HCT116 (cell line): ENCODE data around the gene BCR. TPM values are rescaled to one million over a fixed set of nuclear protein-coding genes. Genes with fewer than 3 reads are reported as not detected.

ENCODE experiments used
- ATAC-seq: fragments of 200-7000 bp; cut with Tn5 transposase; 2 replicates; pipeline ENCODE4 v1.9.1; 2020; ENCODE audit warnings: mild to moderate bottlenecking, moderate library complexity
- BruUV-seq: library from RNA; stranded (reverse); fragments of 400-500 nt; replicated peaks from 2 replicates; lab custom pipeline; 2021; lab: Mats Ljungman, UMichigan
- CTCF ChIA-PET: fragments of 300-600 bp; sonication (Branson Sonifier 250); formaldehyde crosslinking; loops from one replicate; lab custom pipeline; 2021; ENCODE audit warnings: antibody characterized with exemption; lab: Charles Lee
- POLR2A ChIA-PET: fragments of 300-600, 350-600 bp; sonication (Branson Sonifier 250); formaldehyde crosslinking; loops from one replicate; lab custom pipeline; 2021; ENCODE audit warnings: antibody characterized with exemption; lab: Charles Lee
- RAD21 ChIA-PET, 2 experiments: fragments of 300-600 bp; sonication (Branson Sonifier 250); formaldehyde crosslinking; loops; one replicate each; lab custom pipeline; 2023; ENCODE audit warnings: low total read pairs in 2 of 2; ENCODE audit not compliant: uncharacterized antibody in 2 of 2, unreplicated experiment in 2 of 2, low non-redundant PET in 1 of 2; lab: Charles Lee
- DNase-seq: peaks from one replicate; pipeline ENCODE4 v3.0.0-alpha.2; 2010; ENCODE audit warnings: low read depth, low spot score
- H2AFZ ChIP-seq: fragments of 200-600 bp; shearing (Covaris generic), sonication (generic); 2 replicates; pipeline ENCODE4 v1.6.1; 2017; ENCODE audit warnings: low read depth, mixed run types, mixed read lengths, antibody characterized with exemption, low read length; ENCODE audit not compliant: poor library complexity, severe bottlenecking
- H3K27ac ChIP-seq: 2 replicates; pipeline ENCODE4 v1.5.1; 2012; ENCODE audit warnings: low read depth, low read length
- H3K27me3 ChIP-seq: fragments of 200-600 bp; sonication (generic); 2 replicates; pipeline ENCODE4 v1.6.1; 2016; ENCODE audit warnings: mixed run types, low read length, mixed read lengths; ENCODE audit not compliant: insufficient read depth
- H3K36me3 ChIP-seq, 2 experiments: fragments of 200-500 bp in 1 of 2; fragments of 200-600 bp in 1 of 2; sonication (Bioruptor generic) in 1 of 2; sonication (generic) in 1 of 2; 2 replicates each; pipeline versions ENCODE4 v1.5.1 to v1.6.1; 2014 to 2016; ENCODE audit warnings: low read length in 2 of 2, inconsistent platforms in 1 of 2, mixed read lengths in 1 of 2, mixed run types in 1 of 2; ENCODE audit not compliant: insufficient read depth in 2 of 2, control insufficient read depth in 1 of 2
- H3K4me1 ChIP-seq, 2 experiments: fragments of 200-600 bp in 1 of 2; sonication (generic) in 1 of 2; 2 replicates each; pipeline versions ENCODE4 v1.5.1 to v1.6.1; 2012 to 2017; ENCODE audit warnings: low read length in 2 of 2, inconsistent platforms in 1 of 2, mild to moderate bottlenecking in 1 of 2, mixed read lengths in 1 of 2, mixed run types in 1 of 2, moderate library complexity in 1 of 2; ENCODE audit not compliant: insufficient read depth in 2 of 2, control insufficient read depth in 1 of 2
- H3K4me2 ChIP-seq: fragments of 200-600 bp; sonication (generic); 2 replicates; pipeline ENCODE4 v1.6.1; 2017; ENCODE audit warnings: mixed run types, low read length, mixed read lengths
- H3K4me3 ChIP-seq, 2 experiments: fragments of 200-600 bp in 1 of 2; sonication (generic) in 1 of 2; replicated peaks in 1 of 2; 2 replicates each; pipeline ENCODE4 v1.5.1; 2011 to 2016; ENCODE audit warnings: low read length in 2 of 2, control low read depth in 1 of 2, low read depth in 1 of 2, mild to moderate bottlenecking in 1 of 2, mixed read lengths in 1 of 2, mixed run types in 1 of 2
- H3K79me2 ChIP-seq: fragments of 200-600 bp; sonication (generic); 2 replicates; pipeline ENCODE4 v1.6.1; 2017; ENCODE audit warnings: mild to moderate bottlenecking, mixed run types, low read length, moderate library complexity, mixed read lengths; ENCODE audit not compliant: insufficient read depth
- H3K9ac ChIP-seq: fragments of 200-600 bp; sonication (generic); 2 replicates; pipeline ENCODE4 v1.6.1; 2016; ENCODE audit warnings: low read length, mixed read lengths
- H3K9me2 ChIP-seq: fragments of 200-600 bp; sonication (generic), shearing (Covaris generic); 2 replicates; pipeline ENCODE4 v1.6.1; 2017; ENCODE audit warnings: mixed run types, mild to moderate bottlenecking, moderate library complexity; ENCODE audit not compliant: insufficient read depth
- H3K9me3 ChIP-seq, 2 experiments: fragments of 200-500 bp in 1 of 2; fragments of 200-600 bp in 1 of 2; sonication (Bioruptor generic) in 1 of 2; sonication (generic) in 1 of 2; 2 replicates each; pipeline ENCODE4 v1.6.1; 2014 to 2017; ENCODE audit warnings: low read length in 2 of 2, mixed read lengths in 2 of 2, inconsistent platforms in 1 of 2, low read depth in 1 of 2, mild to moderate bottlenecking in 1 of 2, mixed run types in 1 of 2, moderate library complexity in 1 of 2; ENCODE audit not compliant: control insufficient read depth in 1 of 2, insufficient read depth in 1 of 2
- H4K20me1 ChIP-seq: fragments of 200-600 bp; sonication (generic), shearing (Covaris generic); 2 replicates; pipeline ENCODE4 v1.6.1; 2017; ENCODE audit warnings: mixed run types, mild to moderate bottlenecking, moderate library complexity; ENCODE audit not compliant: insufficient read depth
- CEBPB ChIP-seq: IDR thresholded peaks from 2 replicates; pipeline ENCODE4 v1.6.1; 2012; ENCODE audit warnings: low read depth
- EGR1 ChIP-seq: IDR thresholded peaks from 2 replicates; pipeline ENCODE4 v1.6.1; 2012; ENCODE audit warnings: low read depth
- ELF1 ChIP-seq: IDR thresholded peaks from 2 replicates; pipeline ENCODE4 v1.6.1; 2012; ENCODE audit warnings: low read depth, borderline replicate concordance
- EZH2 ChIP-seq: fragments of 200-600 bp; sonication (generic); IDR thresholded peaks from 2 replicates; pipeline ENCODE4 v1.6.1; 2017; ENCODE audit warnings: antibody characterized with exemption, mixed run types
- EZH2phosphoT487 ChIP-seq: fragments of 200-600 bp; IDR thresholded peaks from 2 replicates; pipeline ENCODE4 v1.6.1; 2018; ENCODE audit warnings: antibody characterized with exemption, borderline replicate concordance
- POLR2A ChIP-seq: IDR thresholded peaks from 2 replicates; pipeline ENCODE4 v1.7.0; 2011; ENCODE audit warnings: borderline replicate concordance; ENCODE audit not compliant: insufficient read depth, insufficient read length; ENCODE audit errors: extremely low read depth
- RAD21 ChIP-seq: IDR thresholded peaks from 2 replicates; pipeline ENCODE4 v1.6.1; 2012; ENCODE audit warnings: low read depth, mild to moderate bottlenecking
- SRF ChIP-seq: IDR thresholded peaks from 2 replicates; pipeline ENCODE4 v1.6.1; 2012; ENCODE audit warnings: low read depth
- TCF7L2 ChIP-seq: IDR thresholded peaks from 2 replicates; pipeline ENCODE4 v1.7.0; 2011; ENCODE audit warnings: borderline replicate concordance, inconsistent platforms; ENCODE audit not compliant: insufficient read depth, insufficient read length; ENCODE audit errors: extremely low read depth
- intact Hi-C: fragments of 100-400 bp; cut with micrococcal nuclease; formaldehyde crosslinking; loops from 2 replicates; pipeline ENCODE4 v1.10.0; 2022
- total RNA-seq: library from RNA; stranded (reverse); gene quantifications from one replicate; pipeline ENCODE4 v1.2.1, GENCODE V29; 2021; ENCODE audit not compliant: unreplicated experiment
- TF ChIP-seq, protein P1 (sequence below), 3 experiments: fragments of 200-600 bp in 1 of 3; sonication (generic) in 1 of 3; IDR thresholded peaks in 2 of 3; conservative IDR thresholded peaks in 1 of 3; 2 replicates each; pipeline ENCODE4 v1.5.1; 2012 to 2017; ENCODE audit warnings: low read depth in 2 of 3, low read length in 2 of 3, antibody characterized with exemption in 1 of 3, borderline replicate concordance in 1 of 3, control low read depth in 1 of 3, mild to moderate bottlenecking in 1 of 3, mixed read lengths in 1 of 3, mixed run types in 1 of 3, moderate library complexity in 1 of 3; ENCODE audit not compliant: insufficient read depth in 1 of 3
- TF ChIP-seq, protein P2 (sequence below): IDR thresholded peaks from 2 replicates; pipeline ENCODE4 v1.6.1; 2012
- TF ChIP-seq, protein P3 (sequence below): IDR thresholded peaks from 2 replicates; pipeline ENCODE4 v1.6.1; 2011; ENCODE audit warnings: mild to moderate bottlenecking, low read length, moderate library complexity; ENCODE audit not compliant: insufficient replicate concordance; ENCODE audit errors: extremely low read depth

BCR gene
- total RNA-seq, 1 experiment from 2014 or later, result 39.7 TPM

DNA sequence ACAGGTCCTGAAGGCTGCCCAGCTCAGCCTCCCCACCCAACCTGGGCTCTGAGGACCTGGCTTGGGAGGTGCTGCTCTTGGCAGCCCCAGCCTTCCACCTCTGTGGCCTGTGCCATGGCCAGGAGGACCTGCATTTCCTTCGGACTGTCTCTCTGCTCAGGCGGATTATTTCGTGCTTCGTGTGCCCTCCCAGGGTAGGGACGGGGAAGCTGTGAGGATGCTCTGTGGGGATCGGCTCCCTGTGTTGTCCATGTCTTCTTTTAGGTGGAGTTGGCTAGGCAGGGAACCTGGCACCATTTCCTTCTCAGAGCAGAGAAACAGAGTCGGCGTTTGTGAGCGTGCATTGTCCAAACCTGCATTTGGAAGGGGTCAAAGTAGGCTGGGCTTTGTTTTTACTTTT lies 34.1 kb downstream of the BCR start (continued):
- TF ChIP-seq CEBPB, result no peak
- TF ChIP-seq ELF1, result no peak
- TF ChIP-seq, protein P1, sequence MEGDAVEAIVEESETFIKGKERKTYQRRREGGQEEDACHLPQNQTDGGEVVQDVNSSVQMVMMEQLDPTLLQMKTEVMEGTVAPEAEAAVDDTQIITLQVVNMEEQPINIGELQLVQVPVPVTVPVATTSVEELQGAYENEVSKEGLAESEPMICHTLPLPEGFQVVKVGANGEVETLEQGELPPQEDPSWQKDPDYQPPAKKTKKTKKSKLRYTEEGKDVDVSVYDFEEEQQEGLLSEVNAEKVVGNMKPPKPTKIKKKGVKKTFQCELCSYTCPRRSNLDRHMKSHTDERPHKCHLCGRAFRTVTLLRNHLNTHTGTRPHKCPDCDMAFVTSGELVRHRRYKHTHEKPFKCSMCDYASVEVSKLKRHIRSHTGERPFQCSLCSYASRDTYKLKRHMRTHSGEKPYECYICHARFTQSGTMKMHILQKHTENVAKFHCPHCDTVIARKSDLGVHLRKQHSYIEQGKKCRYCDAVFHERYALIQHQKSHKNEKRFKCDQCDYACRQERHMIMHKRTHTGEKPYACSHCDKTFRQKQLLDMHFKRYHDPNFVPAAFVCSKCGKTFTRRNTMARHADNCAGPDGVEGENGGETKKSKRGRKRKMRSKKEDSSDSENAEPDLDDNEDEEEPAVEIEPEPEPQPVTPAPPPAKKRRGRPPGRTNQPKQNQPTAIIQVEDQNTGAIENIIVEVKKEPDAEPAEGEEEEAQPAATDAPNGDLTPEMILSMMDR (IDR thresholded peaks at IDR 0.05 in 2 of 3, conservative IDR thresholded peaks at IDR 0.05 in 1 of 3; ENCODE audit: borderline replicate concordance in 1 of 3, insufficient read depth in 1 of 3, low read depth in 2 of 3, low read length in 2 of 3), result no peak
- TF ChIP-seq TCF7L2, result no peak
- TF ChIP-seq EZH2, result no peak

DNA sequence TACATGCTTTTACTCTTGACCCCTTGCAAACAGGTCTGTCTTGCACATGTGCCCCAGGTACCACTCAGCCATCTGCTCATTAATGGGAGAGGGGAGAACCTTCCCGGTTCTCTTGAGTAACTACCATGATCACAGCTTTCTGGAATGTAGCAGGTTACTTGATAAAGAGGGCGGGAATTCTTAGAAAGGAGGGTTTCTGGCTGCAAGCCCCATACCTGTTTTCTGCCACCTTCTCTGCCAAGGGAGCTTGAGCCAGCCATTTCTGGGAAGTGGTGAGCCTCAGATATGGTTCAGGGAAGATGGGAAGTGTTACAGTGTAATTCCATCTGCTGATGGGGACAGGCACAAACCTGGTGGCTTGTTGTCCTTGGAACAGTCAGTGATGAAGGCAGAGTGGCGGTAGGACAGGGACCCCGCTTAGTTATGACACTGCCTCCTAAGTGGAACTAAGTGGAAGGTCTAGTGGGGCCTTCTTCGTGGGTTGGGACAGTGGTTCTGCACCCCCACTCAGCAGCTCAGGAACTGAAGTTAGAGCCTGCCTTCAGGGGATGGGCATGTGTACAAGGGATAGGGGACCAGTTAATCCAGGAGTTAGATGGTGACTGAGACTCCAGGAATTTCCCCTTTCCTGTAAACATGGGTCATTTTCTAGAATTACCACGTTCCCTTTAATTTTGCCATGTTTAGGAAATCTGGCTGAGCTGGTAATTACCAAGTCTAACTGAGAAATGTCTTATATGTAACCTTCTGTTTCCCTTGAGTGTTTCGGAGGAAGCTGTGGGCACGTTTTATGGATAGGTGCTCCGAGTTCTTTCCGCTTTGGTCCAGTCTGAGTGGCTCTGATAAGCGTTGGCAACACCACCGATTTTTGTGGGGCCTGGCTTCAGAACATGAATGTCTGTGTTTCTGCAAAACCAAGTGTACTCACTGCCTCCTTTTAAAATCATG lies 35.3 kb downstream of the BCR start:
- no peaks in the 10 kb centered on the region for H3K9me3 ChIP-seq
- no peak overlapping the region for H3K27ac ChIP-seq
- TF ChIP-seq RAD21 (no peak), POLR2A (no peak), EGR1 (no peak), EZH2phosphoT487 (no peak), SRF (no peak)
- TF ChIP-seq, protein P2, sequence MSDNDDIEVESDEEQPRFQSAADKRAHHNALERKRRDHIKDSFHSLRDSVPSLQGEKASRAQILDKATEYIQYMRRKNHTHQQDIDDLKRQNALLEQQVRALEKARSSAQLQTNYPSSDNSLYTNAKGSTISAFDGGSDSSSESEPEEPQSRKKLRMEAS, result no peak
- TF ChIP-seq, protein P3, sequence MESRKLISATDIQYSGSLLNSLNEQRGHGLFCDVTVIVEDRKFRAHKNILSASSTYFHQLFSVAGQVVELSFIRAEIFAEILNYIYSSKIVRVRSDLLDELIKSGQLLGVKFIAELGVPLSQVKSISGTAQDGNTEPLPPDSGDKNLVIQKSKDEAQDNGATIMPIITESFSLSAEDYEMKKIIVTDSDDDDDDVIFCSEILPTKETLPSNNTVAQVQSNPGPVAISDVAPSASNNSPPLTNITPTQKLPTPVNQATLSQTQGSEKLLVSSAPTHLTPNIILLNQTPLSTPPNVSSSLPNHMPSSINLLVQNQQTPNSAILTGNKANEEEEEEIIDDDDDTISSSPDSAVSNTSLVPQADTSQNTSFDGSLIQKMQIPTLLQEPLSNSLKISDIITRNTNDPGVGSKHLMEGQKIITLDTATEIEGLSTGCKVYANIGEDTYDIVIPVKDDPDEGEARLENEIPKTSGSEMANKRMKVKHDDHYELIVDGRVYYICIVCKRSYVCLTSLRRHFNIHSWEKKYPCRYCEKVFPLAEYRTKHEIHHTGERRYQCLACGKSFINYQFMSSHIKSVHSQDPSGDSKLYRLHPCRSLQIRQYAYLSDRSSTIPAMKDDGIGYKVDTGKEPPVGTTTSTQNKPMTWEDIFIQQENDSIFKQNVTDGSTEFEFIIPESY, result no peak
- TF ChIP-seq, all 23 proteins: peak for 0
- ATAC-seq, result no peak
- no peaks in the 10 kb centered on the region for H3K9me2 ChIP-seq
- CTCF ChIA-PET, result no interaction called here
- H3K79me2 ChIP-seq, result peaks cover 96% of the 10 kb centered on the region
- intact Hi-C loops, result no loop called here
- H3K9ac ChIP-seq, result no peak overlapping the region
- H3K4me1 ChIP-seq, result peaks cover 16 to 36% of the 10 kb centered on the region in 2 experiments
- DNase-seq, result no peak
- H2AFZ ChIP-seq, result no peak overlapping the region
- H3K36me3 ChIP-seq, result no peaks in the 10 kb centered on the region
- no peaks in the 10 kb centered on the region for H4K20me1 ChIP-seq
- H3K4me3 ChIP-seq, result no peak overlapping the region
- no peaks in the 10 kb centered on the region for H3K27me3 ChIP-seq
- H3K4me2 ChIP-seq, result no peak overlapping the region
- no TSS peak for BruUV-seq
- POLR2A ChIA-PET, result no interaction called here
- RAD21 ChIA-PET, result no interaction called here
